Measurements from ENCODE around the gene RARG. TPM values are rescaled to one million over a fixed set of nuclear protein-coding genes. Genes with fewer than 3 reads are reported as not detected.

RARG gene
- total and polyA plus RNA-seq, 2 of the 8 experiments (the other 6 are each of a cell fraction or from before 2014, with no cell fraction given), result 68.6 to 68.9 TPM

- H3K79me1 ChIP-seq (ENCODE audit: low read depth, low read length), result no peaks in the 10 kb centered on the region
- no peak overlapping the region for H4K5ac ChIP-seq (ENCODE audit: insufficient read length, low read depth, low read length)
- DNase-seq (ENCODE audit: low read depth in 1 of 2, low spot score in 2 of 2) (peak in 1 of 2 experiments; percentile 28), FAIRE-seq (no peak)
- H3K18ac ChIP-seq (ENCODE audit: extremely low read depth, low read length), result no peak overlapping the region
- H3K14ac ChIP-seq (ENCODE audit: insufficient read length), result no peak overlapping the region
- H4K20me1 ChIP-seq (replicated peaks in 1 of 2; ENCODE audit: control insufficient read depth in 1 of 2, insufficient read depth in 2 of 2, low read length in 2 of 2), result no peaks in the 10 kb centered on the region
- H3K4me3 ChIP-seq (ENCODE audit: extremely low read depth in 1 of 4, insufficient read depth in 2 of 4, low read depth in 3 of 4, low read length in 4 of 4), result no peak overlapping the region
- no peak for TF ChIP-seq KDM5A (IDR thresholded peaks at IDR 0.05; ENCODE audit: low read length)
- no peak for TF ChIP-seq CREB1 (IDR thresholded peaks at IDR 0.05)
- TF ChIP-seq HDAC2 (IDR thresholded peaks at IDR 0.05; ENCODE audit: borderline replicate concordance in 1 of 2, low read depth in 2 of 2, low read length in 2 of 2), result no peak
- no peak for TF ChIP-seq EGR1 (IDR thresholded peaks at IDR 0.05; ENCODE audit: borderline replicate concordance, low read depth, low read length)
- TF ChIP-seq SRF (IDR thresholded peaks at IDR 0.05; ENCODE audit: low read depth, low read length), result no peak
- TF ChIP-seq CTBP2 (IDR thresholded peaks at IDR 0.05; ENCODE audit: borderline replicate concordance, insufficient read depth, insufficient read length, low read length), result no peak
- no peak for TF ChIP-seq ATF2 (IDR thresholded peaks at IDR 0.05; ENCODE audit: low read length)
- TF ChIP-seq RNF2 (IDR thresholded peaks at IDR 0.05; ENCODE audit: borderline replicate concordance, low read depth, low read length, missing control alignments, poor library complexity, severe bottlenecking), result no peak
- TF ChIP-seq EP300 (IDR thresholded peaks at IDR 0.05; ENCODE audit: borderline replicate concordance in 1 of 2, low read depth in 2 of 2, low read length in 2 of 2), result no peak
- no peak overlapping the region for H3K9ac ChIP-seq (replicated peaks in 1 of 4; ENCODE audit: extremely low read depth in 1 of 4, low read depth in 3 of 4, low read length in 3 of 4)
- no peak overlapping the region for H2AK5ac ChIP-seq (ENCODE audit: low read depth, low read length)
- ChIA-PET CTCF (ENCODE audit: partially characterized antibody) (interaction anchor here (0.5 to 8.2 kb wide), 34 partner anchors 7 to 192 kb away, joined by 3 to 101 read pairs (median 6); partner anchors contain the start of genes CSAD, ESPL1, IGFBP6 and ITGB7), POLR2A (ENCODE audit: partially characterized antibody) (interaction anchor here (0.7 to 3.9 kb wide), 6 partner anchors 11 to 151 kb away, joined by 3 to 18 read pairs (median 4); partner anchors contain the start of genes CSAD and ZNF740)
- WGBS, 2 experiments (ENCODE audit: extremely low coverage in 1 of 2, insufficient coverage in 1 of 2, insufficient read length in 1 of 2, insufficient replicate concordance in 2 of 2, low coverage in 1 of 2, low lambda C conversion rate in 2 of 2, missing lambda C conversion rate in 1 of 2), result 93% methylated on average over 8 of the region's 8 CpGs; no CpG with 5 or more reads in 1 of the 2 experiments
- no peak overlapping the region for H2BK20ac ChIP-seq (ENCODE audit: low read length)
- H4K91ac ChIP-seq (replicated peaks; ENCODE audit: insufficient read length, low read length), result no peak overlapping the region
- H3K9me3 ChIP-seq (ENCODE audit: insufficient read depth in 2 of 2, low read depth in 1 of 2, low read length in 1 of 2), result no peaks in the 10 kb centered on the region
- no peak overlapping the region for H3K4ac ChIP-seq (replicated peaks; ENCODE audit: insufficient read length, low read depth, low read length)
- H3K36me3 ChIP-seq (ENCODE audit: control insufficient read depth in 2 of 4, insufficient read depth in 4 of 4, low read length in 3 of 4), result no peaks in the 10 kb centered on the region
- no peak overlapping the region for H3K23ac ChIP-seq (ENCODE audit: insufficient read length)
- no peak overlapping the region for H2BK120ac ChIP-seq (replicated peaks; ENCODE audit: low read depth, low read length)
- H3K4me1 ChIP-seq (replicated peaks in 1 of 4; ENCODE audit: control insufficient read depth in 3 of 4, insufficient read depth in 4 of 4, low read length in 3 of 4), result peaks cover 0 to 3% (median 1%) of the 10 kb centered on the region in 4 experiments; a peak in 2 of 7 replicates
- no peaks in the 10 kb centered on the region for H3K23me2 ChIP-seq (ENCODE audit: low read depth, low read length)
- H3K79me2 ChIP-seq (ENCODE audit: control insufficient read depth in 1 of 2, insufficient read depth in 2 of 2, low read length in 2 of 2), result no peaks in the 10 kb centered on the region
- no peak overlapping the region for H2BK12ac ChIP-seq (ENCODE audit: low read depth, low read length)
- H3K27ac ChIP-seq (ENCODE audit: low read depth, low read length), result no peak overlapping the region
- H2BK5ac ChIP-seq (ENCODE audit: low read depth, low read length), result no peak overlapping the region
- no peak overlapping the region for H4K8ac ChIP-seq (ENCODE audit: extremely low read depth, insufficient read depth, low read length)
- H2BK15ac ChIP-seq (ENCODE audit: low read length), result no peak overlapping the region
- no peak overlapping the region for H2AFZ ChIP-seq (ENCODE audit: low read length)
- H3K27me3 ChIP-seq (replicated peaks in 1 of 4; ENCODE audit: control insufficient read depth in 3 of 4, extremely low read depth in 1 of 4, insufficient read depth in 3 of 4, low read length in 3 of 4), result peaks cover 0 to 13% (median 7%) of the 10 kb centered on the region in 4 experiments; a peak in 5 of 7 replicates
- no peak overlapping the region for H3K4me2 ChIP-seq (ENCODE audit: insufficient read depth in 1 of 2, low read depth in 2 of 2, low read length in 2 of 2)
- H3K56ac ChIP-seq (replicated peaks; ENCODE audit: insufficient read length, low read depth, low read length), result no peak overlapping the region
Observed at GRCh38 chr12:53161119-53161911, 70.7 kb downstream of the RARG start.
